ENCODE measurements around the gene ELMO1.

ELMO1 gene

GRCh38 chr7:37255327-37255944 is 193.2 kb downstream of the ELMO1 start:
- no peak for DNase-seq

- no peak for DNase-seq
Observed at GRCh38 chr7:37251222-37251621, 197.4 kb downstream of the ELMO1 start.

- DNase-seq: no peak
Observed at GRCh38 chr7:37249240-37249639, 199.4 kb downstream of the ELMO1 start.

- no peak for DNase-seq
Observed at GRCh38 chr7:37248396-37248861, 200.2 kb downstream of the ELMO1 start.

- DNase-seq: no peak
Observed at GRCh38 chr7:37247861-37248260, 200.8 kb downstream of the ELMO1 start.

GRCh38 chr7:37245590-37245989 is 203.1 kb downstream of the ELMO1 start:
- DNase-seq: no peak

GRCh38 chr7:37236906-37237305 is 211.8 kb downstream of the ELMO1 start:
- DNase-seq: no peak

GRCh38 chr7:37235813-37236212 is 212.9 kb downstream of the ELMO1 start:
- DNase-seq: no peak

- DNase-seq: no peak
Observed at GRCh38 chr7:37234928-37235327, 213.7 kb downstream of the ELMO1 start.

- DNase-seq: no peak
Observed at GRCh38 chr7:37234334-37234733, 214.3 kb downstream of the ELMO1 start.

- no peak for DNase-seq
Observed at GRCh38 chr7:37231613-37232012, 217.1 kb downstream of the ELMO1 start.

GRCh38 chr7:37230221-37230620 is 218.4 kb downstream of the ELMO1 start:
- no peak for DNase-seq

- no peak for DNase-seq
Observed at GRCh38 chr7:37229381-37229780, 219.3 kb downstream of the ELMO1 start.

- no peak for DNase-seq
Observed at GRCh38 chr7:37225285-37225969, 223.2 kb downstream of the ELMO1 start.

GRCh38 chr7:37224746-37225145 is 223.9 kb downstream of the ELMO1 start:
- no peak for DNase-seq

- DNase-seq: no peak
Observed at GRCh38 chr7:37220664-37221063, 228.0 kb downstream of the ELMO1 start.

- no peak for DNase-seq
Observed at GRCh38 chr7:37218956-37219355, 229.7 kb downstream of the ELMO1 start.

GRCh38 chr7:37216923-37217322 is 231.7 kb downstream of the ELMO1 start:
- DNase-seq: no peak

- DNase-seq: no peak
Observed at GRCh38 chr7:37216156-37216852, 232.4 kb downstream of the ELMO1 start.

- DNase-seq: no peak
Observed at GRCh38 chr7:37215290-37215923, 233.3 kb downstream of the ELMO1 start.

- DNase-seq: no peak
Observed at GRCh38 chr7:37212556-37212955, 236.1 kb downstream of the ELMO1 start.

- DNase-seq: no peak
Observed at GRCh38 chr7:37212051-37212450, 236.6 kb downstream of the ELMO1 start.

GRCh38 chr7:37211097-37211880 is 237.4 kb downstream of the ELMO1 start:
- no peak for DNase-seq

Measured in NCI-H2081 treated with DMSO at 0.1 percent for 48 hours (cell line).